GM08714 (cell line): ENCODE results near the gene GRID2.
"Not testable (repeated sequence)": the region's sequence is repeated elsewhere in the genome, so short reads cannot be mapped to it uniquely, and the experiment has no call there.

Experiments
- H3K4me3 ChIP-seq: fragments of 200-500 bp; sonication (Bioruptor generic); 2 replicates; pipeline ENCODE4 v1.5.1; 2014; ENCODE audit warnings: mild to moderate bottlenecking, low read length, inconsistent platforms
- ZNF274 ChIP-seq: IDR thresholded peaks from 2 replicates; pipeline ENCODE4 v1.6.1; 2012; ENCODE audit warnings: mild to moderate bottlenecking, low read depth, low read length

The GRID2 gene

DNA sequence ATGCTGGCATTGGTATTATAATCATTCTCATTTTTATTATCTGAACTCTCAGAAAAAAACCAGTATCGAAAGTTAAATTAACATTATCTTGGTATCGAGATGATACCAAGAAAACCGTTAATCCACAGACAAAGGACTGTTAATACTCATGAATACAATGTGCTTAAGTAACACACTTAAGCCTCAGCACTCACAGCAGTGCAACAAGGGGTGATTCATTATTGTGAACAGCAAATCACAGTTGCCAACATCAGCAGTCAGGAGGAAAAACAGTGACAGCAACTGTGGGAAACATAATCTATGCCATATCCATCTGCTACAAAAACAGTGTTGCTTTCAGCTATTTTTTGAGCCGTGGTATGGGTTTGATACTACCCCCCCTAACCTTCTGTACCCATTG is 1313.8 kb downstream of the GRID2 start:
- no peak overlapping the region for H3K4me3 ChIP-seq
- no peak for TF ChIP-seq ZNF274

DNA sequence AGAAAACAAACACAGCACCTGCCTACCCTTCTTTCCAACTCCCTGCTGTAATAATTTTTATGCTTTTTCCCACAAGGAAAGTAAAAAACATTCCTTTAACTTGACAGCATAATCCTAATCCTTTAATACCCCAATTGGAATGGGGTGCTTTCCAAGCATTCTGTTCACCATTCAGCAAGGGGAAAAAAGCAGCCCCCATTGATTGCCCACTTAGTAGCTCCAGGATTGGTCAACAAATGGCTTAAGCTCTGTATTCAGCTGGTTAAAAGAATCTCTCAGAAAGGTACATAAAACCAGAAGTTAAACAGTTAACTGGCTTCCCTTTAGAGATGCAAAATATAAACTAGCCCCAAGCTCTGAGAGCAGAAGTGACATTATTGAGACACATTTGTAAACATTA is 1330.0 kb downstream of the GRID2 start:
- TF ChIP-seq ZNF274 = no peak
- H3K4me3 ChIP-seq = no peak overlapping the region

DNA sequence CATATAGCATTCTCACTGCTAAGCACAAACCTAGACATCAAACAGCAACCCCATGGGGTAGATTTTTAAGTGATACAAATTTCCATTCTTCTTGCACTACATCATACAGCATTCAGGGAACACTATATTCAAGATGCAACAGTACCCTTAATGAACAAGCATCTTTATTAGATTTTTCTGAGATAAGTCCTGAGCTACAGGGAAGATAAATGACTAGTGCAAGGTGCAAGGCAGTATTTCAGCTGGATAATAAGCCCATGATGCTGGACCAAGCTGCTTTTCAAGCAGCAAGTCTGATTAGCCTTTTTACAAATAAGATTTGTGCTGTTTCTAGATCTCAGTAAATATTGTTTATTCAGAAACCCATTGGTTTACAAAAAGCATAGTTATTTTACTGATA is 1332.2 kb downstream of the GRID2 start:
- no peak for TF ChIP-seq ZNF274
- H3K4me3 ChIP-seq = no peak overlapping the region

DNA sequence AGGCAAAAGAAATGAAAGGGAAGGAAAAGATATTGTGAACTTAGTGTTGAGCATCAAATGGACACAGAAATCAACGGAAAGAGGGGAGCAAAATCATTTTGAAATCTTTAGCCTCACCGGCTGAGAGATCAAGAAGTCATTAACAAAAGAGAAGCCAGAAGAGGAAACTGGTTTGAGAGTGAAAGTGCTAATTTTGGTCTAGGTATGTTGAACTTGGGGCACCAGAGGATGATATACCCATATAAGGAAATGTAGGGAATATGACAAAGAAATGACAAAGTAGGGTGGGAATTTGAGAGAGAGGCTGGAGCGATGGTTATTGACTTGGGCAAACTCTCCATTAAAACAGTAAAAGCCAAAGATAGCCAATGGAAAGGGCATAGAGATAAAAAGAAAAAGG is 1341.4 kb downstream of the GRID2 start:
- no peak overlapping the region for H3K4me3 ChIP-seq
- TF ChIP-seq ZNF274 = no peak

DNA sequence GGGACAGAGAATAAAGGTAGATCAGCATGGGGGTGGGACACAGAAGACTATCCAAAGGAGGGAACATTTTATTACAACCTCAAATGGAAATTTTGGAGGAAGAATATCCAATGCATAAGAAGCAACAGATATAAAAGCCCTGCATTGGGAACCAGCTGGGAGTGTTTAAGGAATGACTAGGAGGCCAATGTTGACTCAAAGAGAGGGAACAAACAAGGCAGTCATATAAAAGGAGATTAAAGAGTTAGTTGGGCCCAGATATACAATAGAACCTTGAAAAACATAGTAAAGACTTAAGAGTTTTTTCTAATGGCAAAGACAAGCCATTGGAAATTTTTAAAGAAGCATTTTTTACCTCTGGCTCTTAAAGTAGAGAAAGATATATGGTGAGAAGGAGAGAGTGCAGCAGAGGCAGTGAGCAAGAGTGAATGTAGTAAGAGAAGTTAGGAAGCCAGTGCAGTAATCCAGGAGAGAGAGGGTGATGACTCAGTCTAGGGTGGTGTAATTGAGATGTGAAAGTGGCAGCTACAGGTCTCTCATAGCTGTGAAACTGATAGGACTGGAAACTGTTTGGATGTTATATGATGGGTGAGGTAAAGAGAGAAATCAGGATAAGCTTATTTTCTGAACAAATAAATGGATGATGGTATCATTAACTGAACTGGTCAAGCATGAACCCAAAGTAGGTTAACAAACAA is 1342.6 kb downstream of the GRID2 start:
- no peak for TF ChIP-seq ZNF274

DNA sequence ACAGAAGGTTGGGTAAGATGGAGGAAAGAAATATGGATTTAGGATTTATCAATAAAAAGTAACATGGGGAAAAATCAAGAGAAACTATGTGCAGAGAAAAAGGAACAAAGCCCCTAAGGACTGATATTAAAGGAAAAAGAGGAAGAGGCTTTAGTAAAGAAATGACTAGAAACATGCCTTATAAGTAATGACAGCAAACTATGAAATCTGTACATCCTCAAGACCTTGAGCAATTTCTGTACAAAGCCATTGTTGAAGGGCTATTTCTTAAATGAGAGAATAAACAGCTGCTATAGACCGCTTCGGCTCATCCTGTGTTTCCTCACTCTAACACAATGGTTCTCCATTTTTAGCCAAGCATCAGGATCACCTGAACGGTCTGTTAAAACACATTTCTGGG is 1344.5 kb downstream of the GRID2 start:
- H3K4me3 ChIP-seq = no peak overlapping the region
- no peak for TF ChIP-seq ZNF274

More for the DNA sequence above, 1342.6 kb downstream of the GRID2 start:
- H3K4me3 ChIP-seq = no peak overlapping the region

DNA sequence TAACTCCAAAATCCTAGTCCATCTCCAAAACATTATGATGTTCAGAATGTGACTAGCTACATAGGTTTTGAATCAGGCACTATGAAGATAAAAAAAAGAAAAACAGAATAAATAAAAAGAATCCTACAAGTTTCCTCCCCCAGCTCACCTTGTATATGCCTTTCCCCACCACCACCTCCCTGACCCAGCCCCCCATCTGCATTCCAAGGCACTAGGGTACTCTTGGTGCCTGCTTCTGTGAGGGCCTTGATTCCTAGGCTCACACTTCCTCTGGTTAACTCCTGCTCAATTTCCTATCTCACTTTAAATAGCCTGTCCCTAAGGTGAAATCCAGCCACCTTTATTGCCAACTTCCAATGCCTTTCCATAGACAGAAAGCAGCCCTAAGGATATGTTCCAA is 1346.1 kb downstream of the GRID2 start:
- no peak for TF ChIP-seq ZNF274
- H3K4me3 ChIP-seq = no peak overlapping the region

DNA sequence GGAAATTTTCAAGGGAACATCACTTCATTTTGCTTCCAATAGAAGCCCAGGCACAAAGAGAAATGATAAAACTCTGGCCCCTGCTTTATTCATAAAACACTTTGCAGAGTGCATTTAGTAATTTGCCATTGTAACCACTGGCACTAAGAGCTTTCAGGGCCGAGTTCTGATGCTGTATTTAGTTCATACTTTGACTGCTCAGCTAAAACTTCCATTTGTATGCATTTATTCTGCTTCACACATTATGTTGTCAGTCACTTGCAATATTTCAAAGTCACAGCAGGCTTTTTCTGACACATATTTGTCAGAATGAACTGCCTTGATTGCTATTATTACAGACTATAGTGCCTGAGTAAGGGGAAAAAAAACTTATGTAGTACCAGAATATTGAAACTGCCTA is 1350.4 kb downstream of the GRID2 start:
- no peak overlapping the region for H3K4me3 ChIP-seq
- no peak for TF ChIP-seq ZNF274

DNA sequence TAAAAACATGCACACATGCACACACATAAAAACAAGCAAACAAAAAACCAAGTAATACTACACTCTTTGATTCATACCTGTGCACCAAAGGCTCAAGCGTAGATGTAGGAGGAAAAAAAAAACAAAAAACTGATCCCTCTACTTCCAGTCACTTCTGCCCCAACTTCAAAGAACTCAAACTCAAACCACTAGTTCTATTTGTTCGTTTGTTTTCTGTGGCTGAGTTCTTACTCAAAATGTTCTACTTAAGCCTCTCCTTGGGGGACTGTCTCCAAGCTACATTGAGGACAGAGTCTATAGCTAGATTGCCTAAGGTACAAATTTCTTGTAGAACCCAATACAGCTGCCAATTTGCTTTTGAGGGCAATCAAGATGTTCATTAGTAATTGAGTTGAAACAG is 1353.8 kb downstream of the GRID2 start:
- H3K4me3 ChIP-seq = no peak overlapping the region
- no peak for TF ChIP-seq ZNF274

DNA sequence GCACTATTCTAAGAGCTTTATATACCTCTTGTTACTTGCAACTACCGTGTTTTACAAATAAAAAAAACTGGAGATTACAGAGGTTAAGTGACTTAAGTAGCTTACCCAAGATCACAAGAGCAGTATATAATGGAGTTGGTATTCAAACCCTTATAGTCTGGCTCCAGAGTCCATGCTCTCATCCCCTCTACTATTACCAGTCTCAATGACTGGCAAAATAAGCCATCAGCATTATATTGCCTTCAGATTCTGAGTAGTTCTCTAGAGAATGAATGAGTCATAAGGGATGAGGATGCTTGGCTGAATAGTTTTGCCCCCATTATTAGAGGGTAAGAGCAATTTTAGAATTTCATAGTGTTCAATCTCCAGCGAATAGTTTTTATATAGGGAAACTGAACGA is 1354.7 kb downstream of the GRID2 start:
- no peak overlapping the region for H3K4me3 ChIP-seq
- TF ChIP-seq ZNF274 = no peak

DNA sequence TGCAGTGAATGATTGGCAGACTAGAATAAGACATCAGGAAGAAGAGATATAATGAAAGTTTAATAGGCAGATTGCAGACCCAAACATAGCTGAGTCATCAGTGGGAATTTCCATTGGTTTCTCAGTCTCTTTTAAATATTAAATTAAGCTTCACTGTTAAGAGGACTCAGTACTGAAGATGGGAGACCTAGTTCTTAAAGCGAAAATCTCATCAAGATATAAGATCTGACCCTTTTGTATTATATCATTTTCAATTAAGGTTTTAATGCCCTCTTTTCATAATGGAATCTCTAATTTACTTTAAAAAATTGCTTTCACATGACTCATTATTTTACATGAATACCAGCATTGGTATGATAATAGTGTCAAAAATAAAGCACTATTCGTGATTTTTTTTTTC is 1355.9 kb downstream of the GRID2 start:
- H3K4me3 ChIP-seq = no peak overlapping the region
- no peak for TF ChIP-seq ZNF274

DNA sequence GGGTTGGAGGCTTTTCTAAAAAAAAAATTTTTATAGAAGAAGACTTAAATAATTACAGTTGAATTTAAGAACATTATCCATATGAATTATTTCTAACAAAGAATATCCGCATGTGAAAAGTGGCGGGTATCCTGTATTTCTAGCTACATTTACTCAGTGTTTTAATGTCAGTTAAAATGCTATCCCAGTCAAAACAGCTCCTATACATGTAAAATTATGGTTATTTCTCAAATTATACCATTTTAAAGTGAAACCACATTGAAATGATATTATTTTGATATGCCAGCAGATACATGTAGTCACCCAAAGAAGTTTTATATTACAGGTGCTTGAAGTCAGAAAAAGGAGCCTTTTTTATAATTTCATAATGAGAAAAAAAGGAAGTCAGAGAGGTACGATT is 1356.3 kb downstream of the GRID2 start:
- H3K4me3 ChIP-seq = no peak overlapping the region
- no peak for TF ChIP-seq ZNF274

DNA sequence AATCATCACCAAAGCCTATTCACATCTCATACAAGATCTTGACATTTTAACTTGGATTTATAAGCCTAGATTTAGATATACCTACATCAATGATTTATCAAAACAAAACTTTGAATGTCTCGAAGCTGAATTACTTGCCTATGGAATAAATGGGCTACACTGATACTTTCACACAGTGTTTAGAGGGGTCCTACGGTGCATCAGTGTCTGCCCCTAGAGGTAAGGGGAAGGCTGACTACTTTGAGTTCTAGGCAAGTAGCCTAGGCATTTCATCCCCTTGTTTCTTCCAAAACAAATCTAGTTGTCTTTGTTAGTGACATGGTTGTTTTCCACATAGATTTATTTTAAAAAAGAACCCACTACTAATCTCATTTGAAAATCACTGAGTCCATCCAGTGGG is 1366.7 kb downstream of the GRID2 start:
- H3K4me3 ChIP-seq = no peak overlapping the region
- no peak for TF ChIP-seq ZNF274

DNA sequence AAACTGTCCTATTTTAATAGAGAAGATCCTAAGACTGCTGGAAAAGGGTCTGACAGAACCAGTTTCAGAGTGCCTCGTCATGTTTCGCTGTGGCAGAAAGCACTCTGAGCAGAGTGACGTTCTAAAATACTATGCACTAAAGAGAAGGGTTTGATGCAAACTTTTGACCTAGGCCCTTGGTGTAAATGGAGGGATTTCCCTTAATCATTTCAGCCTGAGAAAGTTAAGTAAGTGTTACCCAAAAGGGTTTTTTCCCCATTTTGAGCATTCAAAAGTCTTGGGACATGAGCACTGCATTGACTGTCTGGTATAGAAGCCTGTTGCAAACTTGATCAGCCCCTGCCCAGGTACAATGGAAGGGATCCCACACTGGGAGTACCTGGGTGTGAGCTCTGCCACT is 1367.3 kb downstream of the GRID2 start:
- no peak for TF ChIP-seq ZNF274

DNA sequence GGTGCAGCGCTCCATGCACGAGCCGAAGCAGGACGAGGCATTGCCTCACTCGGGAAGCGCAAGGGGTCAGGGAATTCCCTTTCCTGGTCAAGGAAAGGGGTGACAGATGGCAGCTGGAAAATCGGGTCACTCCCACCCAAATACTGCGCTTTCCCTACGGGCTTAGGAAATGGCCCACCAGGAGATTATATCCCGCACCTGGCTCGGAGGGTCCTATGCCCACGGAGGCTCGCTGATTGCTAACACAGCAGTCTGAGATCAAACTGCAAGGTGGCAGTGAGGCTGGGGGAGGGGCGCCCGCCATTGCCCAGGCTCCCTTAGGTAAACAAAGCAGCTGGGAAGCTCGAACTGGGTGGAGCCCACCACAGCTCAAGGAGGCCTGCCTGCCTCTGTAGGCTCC is 1373.2 kb downstream of the GRID2 start:
- not testable (repeated sequence) for H3K4me3 ChIP-seq

More for the DNA sequence above, 1367.3 kb downstream of the GRID2 start:
- no peak overlapping the region for H3K4me3 ChIP-seq

DNA sequence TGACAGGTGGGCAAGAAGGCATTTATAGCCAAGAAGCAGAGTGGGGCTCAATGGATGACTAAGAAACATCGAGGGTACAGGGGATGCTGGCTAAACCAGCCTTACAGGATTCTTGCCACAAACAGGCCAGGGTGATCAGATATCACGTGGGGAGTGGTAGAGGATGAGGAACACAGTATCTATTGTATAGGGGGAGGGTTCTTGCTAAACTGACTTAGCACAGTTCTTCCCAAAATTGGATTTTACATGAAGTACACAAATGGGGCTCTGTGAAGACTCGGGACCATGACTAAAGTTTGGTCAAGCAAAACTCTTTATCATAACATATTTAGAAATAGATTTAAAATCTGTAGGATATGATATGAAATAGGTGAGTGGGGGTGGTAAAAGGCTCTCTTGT is 1380.8 kb downstream of the GRID2 start:
- no peak for TF ChIP-seq ZNF274
- H3K4me3 ChIP-seq = no peak overlapping the region
